H9 (cell line): ENCODE data around the gene PEPD. TPM values are rescaled to one million over a fixed set of nuclear protein-coding genes. Genes with fewer than 3 reads are reported as not detected.

Source experiments
- DNase-seq: peaks from one replicate; pipeline ENCODE4 v3.0.0-alpha.2; 2017
- H2AFZ ChIP-seq: one replicate; pipeline ENCODE4 v1.6.1; 2013; ENCODE audit warnings: mild to moderate bottlenecking, low read length, control low read depth, moderate library complexity
- H2AK5ac ChIP-seq: 2 replicates; pipeline ENCODE4 v1.6.1; 2013; ENCODE audit warnings: low read length, control low read depth, mixed read lengths; ENCODE audit not compliant: insufficient read length
- H2BK120ac ChIP-seq: one replicate; pipeline ENCODE4 v1.6.1; 2013; ENCODE audit warnings: low read depth, mild to moderate bottlenecking, low read length, control low read depth, inconsistent platforms; ENCODE audit not compliant: poor library complexity, severe bottlenecking
- H2BK12ac ChIP-seq: 2 replicates; pipeline ENCODE4 v1.6.1; 2013; ENCODE audit warnings: low read length, control low read depth, mixed read lengths, low read depth; ENCODE audit not compliant: insufficient read length
- H2BK15ac ChIP-seq: 2 replicates; pipeline ENCODE4 v1.6.1; 2013; ENCODE audit warnings: low read depth, low read length, control low read depth
- H2BK20ac ChIP-seq: one replicate; pipeline ENCODE4 v1.6.1; 2013; ENCODE audit warnings: low read depth, mild to moderate bottlenecking, low read length, control low read depth, inconsistent platforms; ENCODE audit not compliant: poor library complexity, severe bottlenecking
- H2BK5ac ChIP-seq: 2 replicates; pipeline ENCODE4 v1.6.1; 2013; ENCODE audit warnings: low read length, control low read depth, mixed read lengths; ENCODE audit not compliant: insufficient read length
- H3K14ac ChIP-seq: 2 replicates; pipeline ENCODE4 v1.6.1; 2013; ENCODE audit warnings: low read length, control low read depth; ENCODE audit not compliant: insufficient read depth
- H3K18ac ChIP-seq: 2 replicates; pipeline ENCODE4 v1.6.1; 2013; ENCODE audit warnings: low read depth, mild to moderate bottlenecking, mixed read lengths, low read length, control low read depth; ENCODE audit not compliant: insufficient read length
- H3K23ac ChIP-seq: 2 replicates; pipeline ENCODE4 v1.6.1; 2013; ENCODE audit warnings: low read length, control low read depth, mixed read lengths, low read depth; ENCODE audit not compliant: insufficient read length
- H3K23me2 ChIP-seq: 2 replicates; pipeline ENCODE4 v1.6.1; 2013; ENCODE audit warnings: low read depth, mild to moderate bottlenecking, mixed read lengths, low read length, control low read depth; ENCODE audit not compliant: insufficient read length, poor library complexity, severe bottlenecking
- H3K27ac ChIP-seq: 2 replicates; pipeline ENCODE4 v1.5.1; 2013; ENCODE audit warnings: low read length, control low read depth, mixed read lengths, low read depth; ENCODE audit not compliant: insufficient read length
- H3K27me3 ChIP-seq: 2 replicates; pipeline ENCODE4 v1.6.1; 2013; ENCODE audit warnings: low read length, control low read depth, inconsistent platforms; ENCODE audit not compliant: insufficient read depth
- H3K4ac ChIP-seq: 2 replicates; pipeline ENCODE4 v1.6.1; 2013; ENCODE audit warnings: low read depth, mild to moderate bottlenecking, control low read depth, inconsistent platforms, low read length, moderate library complexity
- H3K4me1 ChIP-seq: 2 replicates; pipeline ENCODE4 v1.6.1; 2013; ENCODE audit warnings: low read length, control low read depth, inconsistent platforms; ENCODE audit not compliant: insufficient read depth
- H3K4me2 ChIP-seq: 2 replicates; pipeline ENCODE4 v1.6.1; 2013; ENCODE audit warnings: low read length, control low read depth, mixed read lengths; ENCODE audit not compliant: insufficient read length, insufficient read depth
- H3K56ac ChIP-seq: 2 replicates; pipeline ENCODE4 v1.6.1; 2013; ENCODE audit warnings: low read depth, mild to moderate bottlenecking, mixed read lengths, low read length, control low read depth; ENCODE audit not compliant: insufficient read length
- H3K79me1 ChIP-seq: 2 replicates; pipeline ENCODE4 v1.6.1; 2013; ENCODE audit warnings: low read depth, mild to moderate bottlenecking, moderate library complexity, low read length, control low read depth, inconsistent platforms; ENCODE audit not compliant: insufficient read depth, poor library complexity, severe bottlenecking
- H3K79me2 ChIP-seq: 2 replicates; pipeline ENCODE4 v1.6.1; 2013; ENCODE audit warnings: low read length, control low read depth, inconsistent platforms; ENCODE audit not compliant: insufficient read depth
- H3K9ac ChIP-seq: 2 replicates; pipeline ENCODE4 v1.6.1; 2013; ENCODE audit warnings: low read length, control low read depth, mixed read lengths; ENCODE audit not compliant: insufficient read length; ENCODE audit errors: extremely low read depth
- H3K9me3 ChIP-seq: one replicate; pipeline ENCODE4 v1.6.1; 2013; ENCODE audit warnings: low read depth, low read length, inconsistent platforms; ENCODE audit not compliant: control insufficient read depth
- H3T11ph ChIP-seq: one replicate; pipeline ENCODE4 v1.6.1; 2013; ENCODE audit warnings: mild to moderate bottlenecking, low read length, control low read depth, inconsistent platforms
- H4K20me1 ChIP-seq: one replicate; pipeline ENCODE4 v1.6.1; 2013; ENCODE audit not compliant: control insufficient read depth, insufficient read length, insufficient read depth
- H4K5ac ChIP-seq: 2 replicates; pipeline ENCODE4 v1.6.1; 2013; ENCODE audit warnings: low read depth, mild to moderate bottlenecking, mixed read lengths, low read length, control low read depth; ENCODE audit not compliant: insufficient read length
- H4K8ac ChIP-seq: replicated peaks from 2 replicates; pipeline ENCODE4 v1.6.1; 2013; ENCODE audit warnings: low read length, control low read depth, mixed read lengths, low read depth; ENCODE audit not compliant: insufficient read length
- H4K91ac ChIP-seq: 2 replicates; pipeline ENCODE4 v1.6.1; 2013; ENCODE audit warnings: low read depth, mild to moderate bottlenecking, moderate library complexity, mixed read lengths, low read length, control low read depth; ENCODE audit not compliant: insufficient read length
- H3K27ac Mint-ChIP-seq, 3 experiments: 2 replicates in 2 of 3; 3 replicates in 1 of 3; pipeline ENCODE4 v1.8.0; 2020 to 2021; ENCODE audit warnings: mixed read lengths in 3 of 3, mild to moderate bottlenecking in 1 of 3, moderate library complexity in 1 of 3
- H3K27me3 Mint-ChIP-seq: 2 replicates; pipeline ENCODE4 v1.8.0; 2021; ENCODE audit warnings: low read depth, mild to moderate bottlenecking, moderate library complexity, mixed read lengths
- H3K36me3 Mint-ChIP-seq, 3 experiments: 2 replicates in 2 of 3; 3 replicates in 1 of 3; pipeline ENCODE4 v1.8.0; 2020 to 2021; ENCODE audit warnings: low read depth in 3 of 3, mixed read lengths in 3 of 3; ENCODE audit not compliant: insufficient read depth in 1 of 3
- H3K4me1 Mint-ChIP-seq, 2 experiments: 2 replicates each; pipeline ENCODE4 v1.8.0; 2020; ENCODE audit warnings: mixed read lengths in 2 of 2
- H3K4me3 Mint-ChIP-seq, 2 experiments: 2 replicates in 1 of 2; 3 replicates in 1 of 2; pipeline ENCODE4 v1.8.0; 2020 to 2021; ENCODE audit warnings: mild to moderate bottlenecking in 2 of 2, mixed read lengths in 2 of 2, moderate library complexity in 1 of 2
- H3K9me3 Mint-ChIP-seq, 2 experiments: 2 replicates in 1 of 2; 3 replicates in 1 of 2; pipeline ENCODE4 v1.8.0; 2020; ENCODE audit warnings: mild to moderate bottlenecking in 2 of 2, mixed read lengths in 2 of 2, moderate library complexity in 1 of 2
- WGBS: extraction: QIAGEN DNeasy Blood & Tissue Kit; methylation state at CpG from one replicate; pipeline ENCODE4 v1.1.7; 2013; ENCODE audit warnings: missing lambda C conversion rate, low lambda C conversion rate, mixed read lengths; ENCODE audit not compliant: insufficient read length; ENCODE audit errors: extremely low coverage; 5-methylcytosine and 5-hydroxymethylcytosine counted together
- total RNA-seq: library from RNA; stranded (reverse); gene quantifications from 2 replicates; pipeline ENCODE4 v1.2.1, GENCODE V29; 2021
- TF ChIP-seq, protein P1 (sequence below): fragments of 200-600 bp; sonication (generic); conservative IDR thresholded peaks from 3 replicates; pipeline ENCODE4 v1.8.0; 2021; ENCODE audit warnings: antibody characterized with exemption, mild to moderate bottlenecking

PEPD gene
- total RNA-seq, 1 experiment from 2014 or later, result 52.8 TPM

- H4K8ac ChIP-seq, result no peak overlapping the region
- TF ChIP-seq, protein P1, sequence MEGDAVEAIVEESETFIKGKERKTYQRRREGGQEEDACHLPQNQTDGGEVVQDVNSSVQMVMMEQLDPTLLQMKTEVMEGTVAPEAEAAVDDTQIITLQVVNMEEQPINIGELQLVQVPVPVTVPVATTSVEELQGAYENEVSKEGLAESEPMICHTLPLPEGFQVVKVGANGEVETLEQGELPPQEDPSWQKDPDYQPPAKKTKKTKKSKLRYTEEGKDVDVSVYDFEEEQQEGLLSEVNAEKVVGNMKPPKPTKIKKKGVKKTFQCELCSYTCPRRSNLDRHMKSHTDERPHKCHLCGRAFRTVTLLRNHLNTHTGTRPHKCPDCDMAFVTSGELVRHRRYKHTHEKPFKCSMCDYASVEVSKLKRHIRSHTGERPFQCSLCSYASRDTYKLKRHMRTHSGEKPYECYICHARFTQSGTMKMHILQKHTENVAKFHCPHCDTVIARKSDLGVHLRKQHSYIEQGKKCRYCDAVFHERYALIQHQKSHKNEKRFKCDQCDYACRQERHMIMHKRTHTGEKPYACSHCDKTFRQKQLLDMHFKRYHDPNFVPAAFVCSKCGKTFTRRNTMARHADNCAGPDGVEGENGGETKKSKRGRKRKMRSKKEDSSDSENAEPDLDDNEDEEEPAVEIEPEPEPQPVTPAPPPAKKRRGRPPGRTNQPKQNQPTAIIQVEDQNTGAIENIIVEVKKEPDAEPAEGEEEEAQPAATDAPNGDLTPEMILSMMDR, result no peak
- Mint-ChIP-seq H3K4me1 (peaks cover 10 to 20% of the 10 kb centered on the region in 2 experiments), H3K4me3 (no peak overlapping the region), H3K27me3 (no peaks in the 10 kb centered on the region), H3K36me3 (no peaks in the 10 kb centered on the region; a peak in 1 of 7 replicates), H3K27ac (no peak overlapping the region; a peak in 1 of 7 replicates), H3K9me3 (no peaks in the 10 kb centered on the region)
- H3K4me2 ChIP-seq, result no peak overlapping the region
- no peak overlapping the region for H3T11ph ChIP-seq
- H2BK20ac ChIP-seq, result no peak overlapping the region
- H3K79me2 ChIP-seq, result no peaks in the 10 kb centered on the region
- H2BK120ac ChIP-seq, result no peak overlapping the region
- no peaks in the 10 kb centered on the region for H3K79me1 ChIP-seq
- H2AFZ ChIP-seq, result no peak overlapping the region
- no peak overlapping the region for H4K91ac ChIP-seq
- H3K4me1 ChIP-seq, result peaks cover under 1% of the 10 kb centered on the region; the same call in 1 of the 2 replicates
- H2BK12ac ChIP-seq, result no peak overlapping the region
- H2BK5ac ChIP-seq, result no peak overlapping the region
- no peak overlapping the region for H3K18ac ChIP-seq
- no peak for DNase-seq
- H2AK5ac ChIP-seq, result no peak overlapping the region
- no peak overlapping the region for H3K9ac ChIP-seq
- H3K23ac ChIP-seq, result no peak overlapping the region
- H3K27ac ChIP-seq, result no peak overlapping the region
- no peaks in the 10 kb centered on the region for H3K9me3 ChIP-seq
- H2BK15ac ChIP-seq, result no peak overlapping the region
- H3K56ac ChIP-seq, result no peak overlapping the region
- no peak overlapping the region for H4K5ac ChIP-seq
- no peaks in the 10 kb centered on the region for H3K23me2 ChIP-seq
- H4K20me1 ChIP-seq, result no peaks in the 10 kb centered on the region
- no peak overlapping the region for H3K14ac ChIP-seq
- no peak overlapping the region for H3K4ac ChIP-seq
- H3K27me3 ChIP-seq, result no peaks in the 10 kb centered on the region
- WGBS, result no CpG with 5 or more reads among the region's 30 CpGs
Observed at GRCh38 chr19:33401683-33402420, 119.7 kb downstream of the PEPD start.
